ENCODE results near the gene PIK3R1. TPM values are rescaled to one million over a fixed set of nuclear protein-coding genes. Genes with fewer than 3 reads are reported as not detected.

Gene PIK3R1
- total RNA-seq, 8 experiments from 2014 or later: 14.6 to 127 (median 36.8) TPM

DNA sequence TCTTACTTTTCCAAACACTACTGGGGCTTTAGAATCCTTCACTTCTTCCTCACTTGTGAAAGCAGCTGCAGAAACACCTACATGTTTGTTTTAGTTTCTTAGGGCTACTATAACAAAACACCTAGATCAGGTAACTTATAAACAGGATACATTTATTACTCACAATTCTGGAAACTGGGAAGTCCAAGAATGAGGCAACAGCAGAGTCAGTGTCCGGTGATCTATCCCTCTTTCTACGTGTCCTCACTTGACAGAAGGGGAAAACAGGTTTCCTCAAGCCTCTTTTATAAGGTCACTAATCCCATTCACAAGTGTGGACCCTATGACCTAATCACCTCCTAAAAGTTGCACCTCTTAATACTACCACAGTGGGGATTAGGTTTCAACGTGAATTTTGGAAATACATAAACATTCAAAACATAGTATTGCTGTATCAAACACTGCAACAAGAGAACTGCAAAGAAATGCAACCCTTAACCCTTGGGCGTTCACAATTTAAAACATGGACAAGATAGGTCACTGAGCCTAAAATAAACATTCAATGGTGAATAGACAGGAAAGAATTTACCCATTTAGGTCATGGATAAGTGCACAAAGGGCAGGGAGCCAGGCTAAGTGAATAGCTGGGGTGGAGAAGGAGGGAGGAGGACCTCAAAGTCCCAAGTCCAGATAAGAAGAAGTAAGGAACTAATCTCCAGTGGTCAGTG, 104.3 kb downstream of the PIK3R1 start:
- Histone ChIP-seq H3K4me1 (replicated peaks in 1 of 2) (no peaks in the 10 kb centered on the region), H3K27ac (no peak overlapping the region), H3K4me3 (no peak overlapping the region)
- 40 to 90% (median 61%) methylated on average over 1 to 4 of the region's 4 CpGs; no CpG with 5 or more reads in 1 of the 10 experiments for WGBS, 10 experiments
- in situ Hi-C loops (cut with MboI; ENCODE audit: low pct_unique_long_range_greater_than_20kb in 2 of 9, low sequenced_read_pairs in 9 of 9, unreplicated experiment in 9 of 9): loop anchor here in 1 of 9 experiments (25.0 kb wide), 1 partner anchor 342 kb away; no protein-coding TSS in a partner anchor
- ATAC-seq (replicated peaks in 6 of 8): peak in 2 of 8 experiments; percentile 73 to 85

DNA sequence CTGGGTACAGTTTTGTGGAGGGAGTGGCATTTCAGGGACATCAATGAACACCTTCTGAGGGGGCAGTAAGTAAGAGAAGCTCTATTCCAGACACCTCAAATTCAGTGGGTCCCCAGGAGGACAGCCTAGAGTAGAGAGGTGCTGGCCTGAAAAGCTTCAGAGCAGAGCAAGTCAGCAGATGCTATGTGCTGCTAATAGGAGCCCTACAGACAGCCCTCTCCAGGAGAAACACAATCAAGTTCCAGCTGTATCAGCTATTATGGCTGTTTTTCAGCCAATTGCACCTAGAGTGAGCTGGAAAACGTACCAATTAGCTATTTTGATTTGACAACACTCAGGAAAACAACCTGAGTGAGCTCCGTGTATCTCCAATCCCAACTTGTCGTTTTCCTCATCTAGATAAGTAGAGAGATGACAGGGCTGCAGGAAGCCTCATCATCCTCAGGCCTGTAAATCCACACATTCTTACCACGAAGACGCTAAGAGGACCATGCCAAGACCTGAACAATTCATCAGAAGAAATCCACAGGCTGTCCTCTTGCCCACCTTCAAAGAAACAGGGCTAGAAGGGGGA, 104.9 kb downstream of the PIK3R1 start:
- peak in 2 of 8 experiments; percentile 18 to 19 for ATAC-seq (replicated peaks in 6 of 8)
- no peak overlapping the region for H3K27ac ChIP-seq
- in situ Hi-C loops (cut with MboI; ENCODE audit: low pct_unique_long_range_greater_than_20kb in 2 of 9, low sequenced_read_pairs in 9 of 9, unreplicated experiment in 9 of 9): loop anchor here in 1 of 9 experiments (25.0 kb wide), 1 partner anchor 342 kb away; no protein-coding TSS in a partner anchor
- H3K4me1 ChIP-seq (replicated peaks in 1 of 2): no peaks in the 10 kb centered on the region
- 70 to 100% (median 80%) methylated on average over 1 to 4 of the region's 5 CpGs; no CpG with 5 or more reads in 2 of the 10 experiments for WGBS, 10 experiments
- no peak overlapping the region for H3K4me3 ChIP-seq

- no peak overlapping the region for H3K4me3 ChIP-seq
- H3K4me1 ChIP-seq (replicated peaks in 1 of 2): no peaks in the 10 kb centered on the region
- no peak for ATAC-seq (replicated peaks in 6 of 8)
- in situ Hi-C loops (cut with MboI; ENCODE audit: low pct_unique_long_range_greater_than_20kb in 2 of 9, low sequenced_read_pairs in 9 of 9, unreplicated experiment in 9 of 9): no loop called here
- WGBS, 10 experiments: 11 to 82% (median 67%) methylated on average over 1 of the region's 1 CpG; no CpG with 5 or more reads in 3 of the 10 experiments
- H3K27ac ChIP-seq: no peak overlapping the region
Measured at GRCh38 chr5:68325065-68325580, 109.6 kb downstream of the PIK3R1 start.

DNA sequence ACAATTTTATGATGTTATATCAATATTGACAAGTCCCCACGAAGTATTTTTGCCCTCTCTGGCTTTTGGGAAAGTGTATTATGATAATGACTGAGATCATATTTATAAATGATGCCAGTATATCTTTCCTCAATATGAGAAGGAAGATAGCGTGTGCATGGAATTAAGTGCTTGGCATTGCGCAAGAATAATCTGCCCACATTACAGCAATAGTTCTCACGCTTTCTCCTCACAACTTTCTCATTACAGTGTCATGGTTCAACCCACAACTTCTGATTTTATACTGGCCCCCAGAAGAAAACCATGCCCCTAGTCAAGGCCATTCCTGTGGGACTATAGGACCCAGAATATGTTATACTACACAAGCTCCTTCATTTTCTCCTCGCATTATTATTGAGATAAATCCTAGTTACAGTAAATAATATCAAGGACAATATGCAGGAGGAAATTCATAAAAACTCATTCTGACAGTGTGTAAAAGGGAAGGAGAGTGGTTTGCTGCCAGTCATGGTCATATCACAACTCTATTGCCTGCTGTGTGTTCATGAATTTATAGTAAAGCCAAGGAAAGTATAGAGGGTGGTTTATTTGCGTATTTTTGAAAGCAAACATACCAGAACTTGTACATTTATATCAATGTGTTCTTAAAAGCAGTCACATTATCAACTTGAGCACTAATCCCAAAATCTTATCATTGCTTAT, 114.1 kb downstream of the PIK3R1 start:
- no peak overlapping the region for H3K27ac ChIP-seq
- no peaks in the 10 kb centered on the region for H3K4me1 ChIP-seq (replicated peaks in 1 of 2)
- ATAC-seq (replicated peaks in 6 of 8): no peak
- in situ Hi-C loops (cut with MboI; ENCODE audit: low pct_unique_long_range_greater_than_20kb in 2 of 9, low sequenced_read_pairs in 9 of 9, unreplicated experiment in 9 of 9): no loop called here
- H3K4me3 ChIP-seq: no peak overlapping the region
- whole genome bisulfite sequencing, 10 experiments: 55 to 100% (median 89%) methylated on average over 3 to 6 of the region's 6 CpGs

GRCh38 chr5:68330574-68330973, 115.0 kb downstream of the PIK3R1 start:
- H3K4me1 ChIP-seq (replicated peaks in 1 of 2): no peaks in the 10 kb centered on the region
- ATAC-seq (replicated peaks in 6 of 8): peak in 2 of 8 experiments; percentile 64 to 91
- no peak overlapping the region for H3K27ac ChIP-seq
- 0 to 100% (median 86%) methylated on average over 1 of the region's 1 CpG; no CpG with 5 or more reads in 4 of the 10 experiments for WGBS, 10 experiments
- no peak overlapping the region for H3K4me3 ChIP-seq
- in situ Hi-C loops (cut with MboI; ENCODE audit: low pct_unique_long_range_greater_than_20kb in 2 of 9, low sequenced_read_pairs in 9 of 9, unreplicated experiment in 9 of 9): no loop called here

DNA sequence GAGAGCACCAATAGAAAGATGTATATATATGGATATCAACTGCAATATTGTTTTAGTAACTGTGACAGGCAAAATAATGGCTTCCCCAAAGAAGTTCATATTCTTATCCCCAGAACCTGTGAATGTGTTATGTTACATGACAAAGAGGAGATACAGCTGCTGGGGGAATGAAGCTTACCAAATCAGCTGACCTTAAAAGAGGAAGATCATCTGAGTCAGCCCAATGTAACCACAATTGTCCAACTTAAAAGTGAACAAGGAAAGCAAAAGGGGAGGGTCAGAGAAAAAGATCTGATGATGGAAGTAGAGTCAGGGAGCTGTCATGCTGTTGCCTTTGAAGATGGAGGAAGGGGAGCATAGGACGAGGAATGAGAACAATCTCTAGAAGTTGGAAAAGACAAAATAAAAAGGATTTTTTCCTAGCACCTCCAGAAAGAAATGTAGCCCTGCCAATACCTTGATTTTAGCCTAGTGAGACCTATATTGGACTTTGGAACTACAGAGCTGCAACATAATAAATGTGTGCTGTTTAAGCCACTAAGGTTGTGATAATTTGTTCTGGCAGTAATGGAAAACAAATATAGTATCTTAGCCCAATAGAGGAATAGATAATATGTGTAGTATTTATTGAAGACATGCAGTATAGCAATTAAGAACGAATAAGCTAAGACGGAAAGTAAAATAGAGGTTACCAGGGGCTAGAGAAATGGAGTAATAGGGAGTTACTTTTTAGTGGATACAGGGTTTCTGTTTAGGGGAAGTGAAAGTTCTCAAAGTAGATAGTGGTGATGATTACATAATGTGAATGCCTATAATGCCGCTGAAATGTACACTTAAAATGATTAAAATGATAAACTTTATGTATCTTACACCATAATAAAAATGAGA, 115.9 kb downstream of the PIK3R1 start:
- Histone ChIP-seq H3K27ac (no peak overlapping the region), H3K4me1 (replicated peaks in 1 of 2) (no peaks in the 10 kb centered on the region), H3K4me3 (no peak overlapping the region)
- in situ Hi-C loops (cut with MboI; ENCODE audit: low pct_unique_long_range_greater_than_20kb in 2 of 9, low sequenced_read_pairs in 9 of 9, unreplicated experiment in 9 of 9): no loop called here
- WGBS, 10 experiments: 67 to 100% (median 86%) methylated on average over 2 to 4 of the region's 4 CpGs
- no peak for ATAC-seq (replicated peaks in 6 of 8)

DNA sequence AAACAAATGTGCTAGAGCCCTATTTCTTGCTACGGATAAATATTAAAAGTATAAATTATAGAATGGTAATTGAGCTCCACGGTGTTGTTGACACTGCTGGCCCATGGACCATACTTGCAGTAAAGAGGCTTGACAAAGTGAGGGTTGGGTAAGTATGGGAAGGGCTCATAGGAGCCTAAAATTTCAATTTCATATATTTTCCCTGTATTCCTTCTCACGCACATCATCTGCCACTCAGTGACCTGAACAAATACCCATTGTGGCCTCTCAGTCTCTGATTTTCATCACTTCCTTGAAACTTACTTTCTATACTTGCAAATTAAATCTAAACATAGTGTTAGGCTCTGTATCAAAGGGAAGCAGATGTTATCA, 116.5 kb downstream of the PIK3R1 start:
- Histone ChIP-seq H3K4me3 (no peak overlapping the region), H3K4me1 (replicated peaks in 1 of 2) (no peaks in the 10 kb centered on the region), H3K27ac (no peak overlapping the region)
- in situ Hi-C loops (cut with MboI; ENCODE audit: low pct_unique_long_range_greater_than_20kb in 2 of 9, low sequenced_read_pairs in 9 of 9, unreplicated experiment in 9 of 9): no loop called here
- ATAC-seq (replicated peaks in 6 of 8): no peak
- WGBS, 10 experiments: 67 to 100% (median 85%) methylated on average over 1 to 3 of the region's 3 CpGs

- Histone ChIP-seq H3K4me3 (no peak overlapping the region), H3K4me1 (replicated peaks in 1 of 2) (no peaks in the 10 kb centered on the region), H3K27ac (no peak overlapping the region)
- in situ Hi-C loops (cut with MboI; ENCODE audit: low pct_unique_long_range_greater_than_20kb in 2 of 9, low sequenced_read_pairs in 9 of 9, unreplicated experiment in 9 of 9): no loop called here
- no peak for ATAC-seq (replicated peaks in 6 of 8)
- WGBS, 10 experiments: 33 to 100% (median 100%) methylated on average over 1 of the region's 1 CpG; no CpG with 5 or more reads in 4 of the 10 experiments
Measured at GRCh38 chr5:68332556-68332955, 117.0 kb downstream of the PIK3R1 start.

- WGBS, 10 experiments: 0 to 100% (median 100%) methylated on average over 1 to 2 of the region's 2 CpGs; no CpG with 5 or more reads in 3 of the 10 experiments
- in situ Hi-C loops (cut with MboI; ENCODE audit: low pct_unique_long_range_greater_than_20kb in 2 of 9, low sequenced_read_pairs in 9 of 9, unreplicated experiment in 9 of 9): no loop called here
- H3K4me1 ChIP-seq (replicated peaks in 1 of 2): no peaks in the 10 kb centered on the region
- ATAC-seq (replicated peaks in 6 of 8): peak in 2 of 8 experiments; percentile 28 to 50
- no peak overlapping the region for H3K4me3 ChIP-seq
- H3K27ac ChIP-seq: no peak overlapping the region
Measured at GRCh38 chr5:68333649-68334552, 118.3 kb downstream of the PIK3R1 start.

DNA sequence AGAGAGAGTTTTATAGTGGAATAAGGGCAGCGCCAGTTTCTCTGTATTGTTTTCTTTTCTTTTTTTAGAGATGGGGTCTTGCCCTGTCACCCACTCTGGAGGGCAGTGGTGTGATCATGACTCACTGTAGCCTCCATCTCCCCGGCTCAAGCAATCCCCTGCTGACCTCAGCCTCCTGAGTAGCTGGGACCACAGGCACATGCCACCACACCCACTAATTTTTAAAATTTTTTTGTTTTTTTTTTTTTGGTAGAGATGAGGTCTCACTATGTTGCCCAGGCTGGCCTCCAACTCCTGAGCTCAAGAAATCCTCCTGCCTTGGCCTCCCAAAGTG, 119.0 kb downstream of the PIK3R1 start:
- in situ Hi-C loops (cut with MboI; ENCODE audit: low pct_unique_long_range_greater_than_20kb in 2 of 9, low sequenced_read_pairs in 9 of 9, unreplicated experiment in 9 of 9): no loop called here
- Histone ChIP-seq H3K27ac (no peak overlapping the region), H3K4me1 (replicated peaks in 1 of 2) (no peaks in the 10 kb centered on the region), H3K4me3 (no peak overlapping the region)
- 11 to 90% (median 83%) methylated on average over 1 to 2 of the region's 2 CpGs; no CpG with 5 or more reads in 3 of the 10 experiments for WGBS, 10 experiments
- ATAC-seq (replicated peaks in 6 of 8): no peak

- H3K4me3 ChIP-seq: no peak overlapping the region
- no peaks in the 10 kb centered on the region for H3K4me1 ChIP-seq (replicated peaks in 1 of 2)
- in situ Hi-C loops (cut with MboI; ENCODE audit: low pct_unique_long_range_greater_than_20kb in 2 of 9, low sequenced_read_pairs in 9 of 9, unreplicated experiment in 9 of 9): no loop called here
- no peak overlapping the region for H3K27ac ChIP-seq
- no peak for ATAC-seq (replicated peaks in 6 of 8)
Measured at GRCh38 chr5:68335075-68335474, 119.5 kb downstream of the PIK3R1 start.

GRCh38 chr5:68336200-68336599, 120.6 kb downstream of the PIK3R1 start:
- H3K27ac ChIP-seq: no peak overlapping the region
- in situ Hi-C loops (cut with MboI; ENCODE audit: low pct_unique_long_range_greater_than_20kb in 2 of 9, low sequenced_read_pairs in 9 of 9, unreplicated experiment in 9 of 9): no loop called here
- ATAC-seq (replicated peaks in 6 of 8): peak in 4 of 8 experiments; percentile 27 to 70 (median 44)
- no peak overlapping the region for H3K4me3 ChIP-seq
- no peaks in the 10 kb centered on the region for H3K4me1 ChIP-seq (replicated peaks in 1 of 2)

Data from motor neuron (in vitro differentiated cells).